Heart left ventricle (tissue), 16 donors: ENCODE measurements around the gene SLC25A31. TPM values are rescaled to one million over a fixed set of nuclear protein-coding genes. Genes with fewer than 3 reads are reported as not detected.

Experiments
- ATAC-seq, 4 donors: fragments of 200-7000 bp; cut with Tn5 transposase; one replicate each; pipeline ENCODE4 v1.9.1; 2020 to 2022; ENCODE audit warnings: moderate library complexity in 4 of 4, mild to moderate bottlenecking in 3 of 4, moderate number of reproducible peaks in 1 of 4
- DNase-seq, 5 donors: peaks; one replicate each; pipeline ENCODE4 v3.0.0-alpha.2; 2020
- H3K27ac ChIP-seq, 12 donors: fragments of 200-600 bp; sonication (generic) in 4 of 12; one replicate each; pipeline versions ENCODE4 v1.5.0 to v1.8.0; 2016 to 2022; ENCODE audit warnings: mild to moderate bottlenecking in 2 of 12
- H3K27me3 ChIP-seq, 9 donors: fragments of 200-600 bp; sonication (generic) in 2 of 9; one replicate each; pipeline versions ENCODE4 v1.5.1 to v1.8.0; 2016 to 2022; ENCODE audit warnings: mild to moderate bottlenecking in 3 of 9
- H3K36me3 ChIP-seq, 9 donors: fragments of 200-600 bp; sonication (generic) in 2 of 9; one replicate each; pipeline versions ENCODE4 v1.5.0 to v1.8.0; 2018 to 2022; ENCODE audit warnings: mild to moderate bottlenecking in 2 of 9
- H3K4me1 ChIP-seq, 12 donors: fragments of 200-600 bp; sonication (generic) in 4 of 12; one replicate each; pipeline versions ENCODE4 v1.5.0 to v1.8.0; 2016 to 2022; ENCODE audit warnings: mild to moderate bottlenecking in 3 of 12
- H3K4me3 ChIP-seq, 12 donors: fragments of 200-600 bp; sonication (generic) in 4 of 12; one replicate each; pipeline versions ENCODE4 v1.5.0 to v1.8.0; 2017 to 2022; ENCODE audit warnings: mild to moderate bottlenecking in 9 of 12, moderate library complexity in 4 of 12
- H3K9me3 ChIP-seq, 12 donors: fragments of 200-600 bp; sonication (generic) in 4 of 12; one replicate each; pipeline versions ENCODE4 v1.5.0 to v1.8.0; 2016 to 2022; ENCODE audit warnings: mild to moderate bottlenecking in 1 of 12
- POLR2A ChIP-seq, 2 donors: fragments of 450-650 bp; IDR thresholded peaks; one replicate each; pipeline ENCODE4 v1.6.1; 2017; ENCODE audit warnings: antibody characterized with exemption in 2 of 2, mild to moderate bottlenecking in 2 of 2, moderate library complexity in 2 of 2
- WGBS, 4 donors: extraction: QIAGEN DNeasy Blood & Tissue Kit in 2 of 4; methylation state at CpG; one replicate each; pipeline versions ENCODE4 v1.1.5 to v1.1.7; 2013 to 2018; 5-methylcytosine and 5-hydroxymethylcytosine counted together
- intact Hi-C, 10 donors: fragments of 100-400 bp; cut with DNase I; formaldehyde crosslinking; loops; one replicate each; pipeline versions ENCODE4 v1.11.1 to v1.14.2; 2022
- polyA plus RNA-seq, 2 donors: library from polyadenylated mRNA; stranded (reverse); fragments of 200-250 nt; gene quantifications; one replicate each; pipeline ENCODE4 v1.2.3, GENCODE V29; 2013
- total RNA-seq, 9 donors: library from RNA; depleted of rRNA in 2 of 9; stranded (reverse); fragments of >200 nt in 2 of 9; fragmentation: NEBNext Ultra II Directional in 3 of 9; extraction: Animal tissue kit (Norgen Biotek cat#: 25700) in 3 of 9; gene quantifications; one replicate each; pipeline versions ENCODE4 v1.1.0 to v1.2.4, GENCODE V29; 2016 to 2023
- TF ChIP-seq, protein P1 (sequence below), 12 donors: fragments of 200-600 bp; sonication (generic) in 4 of 12; IDR thresholded peaks; one replicate each; pipeline versions ENCODE4 v1.5.0 to v1.8.0; 2018 to 2022; ENCODE audit warnings: antibody characterized with exemption in 12 of 12, mild to moderate bottlenecking in 5 of 12
- donor health status: ischemic (EF 13 %, LVEDD 7.1; RV severe dilation, severe dysfunction).
- donor health status: healthy with polysubstance abuse.
- donor health status: DM: no; HTN: yes; CAD: no.
- donor health status: DM: no; HTN: no; CAD: no.
- donor health status: ischemic (EF 25% LVEDD 6.9; RV normal size, moderate dysfunction).
- donor health status: ischemic (EF 25% LVEDD 5.7; RV mildly dilated, moderate dysfunction).
- donor health status: healthy.
- donor health status: DM: yes; HTN: yes; CAD: no.
- donor health status: ischemic (EF 35%, LVEDD 5.7; RV mildly dilated, moderate dysfunction).
- donor health status: nonischemic (EF 11% LVEDD 7.7; RV severe dilation, severe dysfunction).
- donor health status: DM: yes; HTN: yes; CAD: no.
- donor health status: PGD.
- donor health status: ischemic (EF 29% LVEDD 5.4; RV normal size, mild dysfunction).
- donor health status: nonischemic (EF 23%, LVEDD 6.1; RV moderate dilation, normal function).

SLC25A31 gene
- total and polyA plus RNA-seq, 11 donors, result not detected

- DNase-seq, result no peak
- H3K27ac ChIP-seq, result no peak overlapping the region
Measured at GRCh38 chr4:127822430-127822829, 92.2 kb downstream of the SLC25A31 start.

More at GRCh38 chr4:127822430-127822829, 92.2 kb downstream of the SLC25A31 start:
- Histone ChIP-seq H3K36me3 (peaks cover 0 to 70% (median 6%) of the 10 kb centered on the region in 9 donors), H3K4me1 (no peaks in the 10 kb centered on the region), H3K27me3 (no peaks in the 10 kb centered on the region), H3K4me3 (no peak overlapping the region), H3K9me3 (no peaks in the 10 kb centered on the region)
- 57 to 67% (median 60%) methylated on average over 2 of the region's 2 CpGs for WGBS, 4 donors
- TF ChIP-seq, protein P1, sequence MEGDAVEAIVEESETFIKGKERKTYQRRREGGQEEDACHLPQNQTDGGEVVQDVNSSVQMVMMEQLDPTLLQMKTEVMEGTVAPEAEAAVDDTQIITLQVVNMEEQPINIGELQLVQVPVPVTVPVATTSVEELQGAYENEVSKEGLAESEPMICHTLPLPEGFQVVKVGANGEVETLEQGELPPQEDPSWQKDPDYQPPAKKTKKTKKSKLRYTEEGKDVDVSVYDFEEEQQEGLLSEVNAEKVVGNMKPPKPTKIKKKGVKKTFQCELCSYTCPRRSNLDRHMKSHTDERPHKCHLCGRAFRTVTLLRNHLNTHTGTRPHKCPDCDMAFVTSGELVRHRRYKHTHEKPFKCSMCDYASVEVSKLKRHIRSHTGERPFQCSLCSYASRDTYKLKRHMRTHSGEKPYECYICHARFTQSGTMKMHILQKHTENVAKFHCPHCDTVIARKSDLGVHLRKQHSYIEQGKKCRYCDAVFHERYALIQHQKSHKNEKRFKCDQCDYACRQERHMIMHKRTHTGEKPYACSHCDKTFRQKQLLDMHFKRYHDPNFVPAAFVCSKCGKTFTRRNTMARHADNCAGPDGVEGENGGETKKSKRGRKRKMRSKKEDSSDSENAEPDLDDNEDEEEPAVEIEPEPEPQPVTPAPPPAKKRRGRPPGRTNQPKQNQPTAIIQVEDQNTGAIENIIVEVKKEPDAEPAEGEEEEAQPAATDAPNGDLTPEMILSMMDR (IDR thresholded peaks at IDR 0.05), result no peak
- no peak for TF ChIP-seq POLR2A (IDR thresholded peaks at IDR 0.05)
- no peak for ATAC-seq
- intact Hi-C loops, result no loop called here

Other genes starting within 250 kb of the SLC25A31 start
- 1 to 10 TPM; 2.4 to 7.6 (median 4.2) TPM for gene INTU, start 97.4 kb upstream of the SLC25A31 start, total RNA-seq
- gene INTU, start 97.4 kb upstream of the SLC25A31 start, polyA plus RNA-seq, result 1 to 10 TPM; 1.6 to 3.2 TPM
- 10 to 100 TPM in 6 of 9 donors, 1 to 10 TPM in 3; 6.4 to 22.9 (median 13.0) TPM for gene HSPA4L, start 51.9 kb downstream of the SLC25A31 start, total RNA-seq
- gene HSPA4L, start 51.9 kb downstream of the SLC25A31 start, polyA plus RNA-seq, result 1 to 10 TPM; 1.3 to 5.7 TPM
- 1 to 10 TPM in 5 of 9 donors, under 1 TPM in 4; 0.25 to 4.0 (median 1.1) TPM for gene PLK4, start 150.5 kb downstream of the SLC25A31 start, total RNA-seq
- under 1 TPM; 0.19 to 0.25 TPM for gene PLK4, start 150.5 kb downstream of the SLC25A31 start, polyA plus RNA-seq
- 10 to 100 TPM in 5 of 9 donors, 1 to 10 TPM in 4; 6.1 to 17.4 (median 10.3) TPM for gene MFSD8, start 234.8 kb downstream of the SLC25A31 start, total RNA-seq
- gene MFSD8, start 234.8 kb downstream of the SLC25A31 start, polyA plus RNA-seq, result 1 to 10 TPM; 4.1 to 7.3 TPM
- gene ABHD18, start 235.0 kb downstream of the SLC25A31 start, total RNA-seq, result 10 to 100 TPM in 7 of 9 donors, 1 to 10 TPM in 2; 6.3 to 56.3 (median 21.0) TPM
- gene ABHD18, start 235.0 kb downstream of the SLC25A31 start, polyA plus RNA-seq, result 10 to 100 TPM in 1 of 2 donors, 1 to 10 TPM in 1; 3.8 to 10.3 TPM